NCI-H1436 (cell line): Measurements from ENCODE around the gene SLC36A2.

Experiments used
- DNase-seq: peaks from one replicate; lab custom pipeline; 2025; lab: John Stamatoyannopoulos, UW

SLC36A2 gene

DNA sequence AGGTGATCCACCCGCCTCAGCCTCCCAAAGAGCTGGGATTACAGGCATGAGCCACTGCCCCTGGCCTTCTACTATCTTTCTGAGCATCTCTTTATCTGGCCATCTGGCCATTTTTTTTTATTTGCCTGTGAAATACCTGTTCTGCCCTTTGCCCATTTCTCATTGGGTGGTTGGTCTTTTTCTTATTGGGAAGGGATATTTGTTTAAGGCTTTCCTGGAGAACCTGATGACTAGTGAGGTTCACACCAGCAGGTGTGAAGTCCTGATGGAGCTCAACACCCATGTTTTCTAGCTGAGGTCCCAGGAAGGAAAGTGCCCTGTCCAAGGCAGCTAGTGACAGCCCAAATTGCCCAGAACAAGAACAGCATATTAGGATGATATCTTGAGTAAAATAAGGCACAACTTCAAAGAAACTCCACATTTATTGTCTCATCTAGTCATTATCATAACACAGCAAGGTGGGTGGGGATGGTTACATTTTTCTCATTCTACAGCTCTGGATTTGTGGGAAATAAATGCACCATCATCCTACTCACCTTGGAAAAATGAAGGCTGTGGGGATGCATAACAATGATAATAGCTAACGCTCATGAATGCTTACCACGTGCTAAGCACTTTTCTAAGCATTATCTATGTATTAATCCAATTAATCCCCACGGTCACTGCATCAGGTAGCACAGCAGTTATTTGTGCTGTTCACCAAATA is 64.1 kb downstream of the SLC36A2 start:
- DNase-seq = no peak

DNA sequence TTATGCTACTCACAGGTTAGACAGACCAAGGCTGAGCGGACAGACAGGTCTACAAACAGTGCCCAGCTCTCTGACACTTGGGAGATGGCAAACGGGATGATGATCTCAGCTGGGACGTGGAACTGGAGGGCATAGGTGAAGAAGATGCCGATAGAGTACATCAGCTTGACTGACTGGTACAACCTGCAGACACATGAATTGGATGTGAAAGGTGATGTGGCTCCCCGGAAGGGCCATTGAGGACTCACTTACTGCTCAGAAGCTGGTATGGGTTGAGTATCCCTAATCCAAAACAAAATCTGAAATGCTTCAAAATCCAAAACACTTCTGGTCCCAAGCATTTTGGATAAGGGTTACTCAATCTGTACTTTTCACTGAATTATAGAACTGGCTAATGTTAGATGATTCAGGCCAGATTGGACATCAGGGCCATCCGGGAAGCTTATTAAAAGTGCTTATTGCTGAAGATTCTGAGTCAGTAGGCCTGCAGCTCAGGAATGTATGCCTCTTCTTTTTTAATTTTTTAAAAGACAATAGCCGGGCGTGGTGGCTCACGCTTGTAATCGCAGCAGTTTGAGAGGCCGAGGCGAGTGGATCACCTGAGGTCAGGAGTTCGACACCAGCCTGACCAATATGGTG is 66.2 kb downstream of the SLC36A2 start:
- no peak for DNase-seq

GRCh38 chr5:151280443-151280842 is 66.9 kb downstream of the SLC36A2 start:
- DNase-seq = no peak

DNA sequence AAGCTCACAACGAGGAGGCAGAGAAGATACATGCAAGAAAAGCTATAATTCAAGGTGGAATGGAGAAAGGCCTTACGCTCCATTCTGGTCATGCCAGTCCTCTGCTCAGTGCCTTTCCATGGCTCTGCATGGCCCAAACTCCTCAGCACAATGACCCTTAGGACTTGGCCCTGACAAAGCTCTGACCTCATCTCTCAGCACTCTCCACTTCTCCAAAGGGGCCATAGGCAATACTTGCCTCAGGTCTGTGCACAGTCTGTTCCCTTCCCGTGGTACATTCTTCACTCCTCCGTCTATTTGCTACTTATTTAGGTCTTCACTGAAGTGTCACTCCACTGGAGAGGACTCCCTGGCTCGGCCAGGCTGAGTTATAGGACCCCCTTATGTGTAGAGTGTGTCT is 68.5 kb downstream of the SLC36A2 start:
- DNase-seq = no peak

DNA sequence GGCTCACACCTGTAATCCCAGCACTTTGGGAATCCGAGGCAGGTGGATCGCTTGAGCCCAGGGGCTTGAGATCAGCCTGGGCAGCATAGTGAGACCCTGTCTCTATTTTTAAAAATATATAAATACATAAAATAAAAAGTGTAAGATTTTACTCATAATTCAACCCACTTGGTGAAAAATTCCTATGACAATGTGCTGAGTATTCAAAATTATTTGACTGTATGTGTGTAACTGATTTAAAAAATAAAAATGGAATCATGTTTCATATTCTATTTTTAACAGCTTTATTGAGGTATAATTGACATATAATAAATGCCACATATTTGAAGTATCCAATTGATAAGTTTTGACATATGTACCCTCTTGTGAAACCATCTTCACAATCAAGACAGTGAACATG is 71.6 kb downstream of the SLC36A2 start:
- DNase-seq = no peak

- DNase-seq = no peak
Observed at GRCh38 chr5:151274666-151275065, 72.7 kb downstream of the SLC36A2 start.

- DNase-seq = no peak
Observed at GRCh38 chr5:151271336-151271735, 76.0 kb downstream of the SLC36A2 start.

DNA sequence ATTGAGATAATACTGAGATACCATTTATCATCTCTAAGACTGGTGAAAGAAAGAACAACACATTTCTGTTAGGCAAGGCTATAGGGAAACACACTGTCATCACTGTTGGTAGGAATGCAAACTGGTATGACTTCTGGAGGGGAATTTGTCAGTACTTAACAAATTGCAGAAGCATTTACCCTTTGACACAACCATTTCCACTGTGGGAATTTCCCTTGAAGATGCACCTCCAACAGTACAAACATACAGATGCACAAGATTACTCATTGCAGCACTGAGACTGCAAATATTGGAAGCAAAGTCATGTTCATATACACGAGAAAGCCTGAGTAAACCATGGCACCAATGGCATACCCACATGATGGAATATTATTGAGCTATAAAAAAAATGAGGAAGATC is 76.8 kb downstream of the SLC36A2 start:
- DNase-seq = no peak

GRCh38 chr5:151267491-151268260 is 79.7 kb downstream of the SLC36A2 start:
- no peak for DNase-seq
